B cell (primary cell): ENCODE results near the gene ST8SIA1. TPM values are rescaled to one million over a fixed set of nuclear protein-coding genes. Genes with fewer than 3 reads are reported as not detected.

Experiments
- ATAC-seq: fragments of 200-7000 bp; cut with Tn5 transposase; one replicate; pipeline ENCODE4 v1.10.0; 2021; ENCODE audit warnings: low read depth, mild to moderate bottlenecking, moderate number of reproducible peaks, moderate library complexity
- CTCF ChIA-PET: fragments of 350-600 bp; sonication (Branson Sonifier 250); formaldehyde crosslinking; loops from one replicate; lab custom pipeline; 2021; ENCODE audit warnings: antibody characterized with exemption, inconsistent platforms; lab: Charles Lee
- POLR2A ChIA-PET: fragments of 350-600 bp; sonication (Branson Sonifier 250); formaldehyde crosslinking; loops from one replicate; lab custom pipeline; 2021; ENCODE audit warnings: antibody characterized with exemption; lab: Charles Lee
- DNase-seq: peaks from one replicate; pipeline ENCODE4 v3.0.0; 2013
- H2AFZ ChIP-seq: 2 replicates; pipeline ENCODE4 v1.6.1; 2012; ENCODE audit warnings: mild to moderate bottlenecking, low read depth, low read length; ENCODE audit not compliant: insufficient read depth, poor library complexity, severe bottlenecking
- H3K27ac ChIP-seq, 2 donors: 1 replicate in 1 of 2; 2 replicates in 1 of 2; pipeline ENCODE4 v1.5.1; 2012 to 2013; ENCODE audit warnings: low read length in 2 of 2, mild to moderate bottlenecking in 2 of 2, moderate library complexity in 1 of 2
- H3K27me3 ChIP-seq, 4 experiments: fragments of 200-600 bp in 1 of 4; sonication (generic) in 1 of 4; replicated peaks in 1 of 4; 1 replicate in 2 of 4; 2 replicates in 2 of 4; pipeline versions ENCODE4 v1.6.1 to v1.7.0; 2013 to 2016; ENCODE audit warnings: low read length in 3 of 4, mild to moderate bottlenecking in 2 of 4, mixed read lengths in 1 of 4, moderate library complexity in 1 of 4; ENCODE audit not compliant: insufficient read depth in 4 of 4, control insufficient read depth in 3 of 4; ENCODE audit errors: control extremely low read depth in 1 of 4
- H3K36me3 ChIP-seq, 2 experiments: replicated peaks in 1 of 2; 1 replicate in 1 of 2; 2 replicates in 1 of 2; pipeline versions ENCODE4 v1.6.1 to v1.7.1; 2013; ENCODE audit warnings: low read length in 1 of 2; ENCODE audit not compliant: insufficient read depth in 2 of 2, control insufficient read depth in 1 of 2; ENCODE audit errors: control extremely low read depth in 1 of 2, extremely low read depth in 1 of 2
- H3K4me1 ChIP-seq, 2 donors: fragments of 200-600 bp in 1 of 2; sonication (generic) in 1 of 2; 1 replicate in 1 of 2; 2 replicates in 1 of 2; pipeline versions ENCODE4 v1.5.1 to v1.6.1; 2013 to 2017; ENCODE audit warnings: low read length in 2 of 2; ENCODE audit not compliant: control insufficient read depth in 2 of 2, insufficient read depth in 2 of 2
- H3K4me2 ChIP-seq: replicated peaks from 2 replicates; pipeline ENCODE3; 2012; ENCODE audit warnings: mild to moderate bottlenecking, low read depth, low read length; ENCODE audit not compliant: poor library complexity, severe bottlenecking
- H3K4me3 ChIP-seq, 5 experiments: fragments of 200-600 bp in 1 of 5; sonication (generic) in 1 of 5; 1 replicate in 3 of 5; 2 replicates in 2 of 5; pipeline versions ENCODE4 v1.5.1 to v1.7.0; 2011 to 2016; ENCODE audit warnings: low read length in 4 of 5, mild to moderate bottlenecking in 4 of 5, low read depth in 2 of 5, control low read depth in 1 of 5, moderate library complexity in 1 of 5; ENCODE audit not compliant: insufficient read depth in 1 of 5; ENCODE audit errors: control extremely low read depth in 1 of 5, extremely low read depth in 1 of 5
- H3K79me2 ChIP-seq: fragments of 200-600 bp; sonication (generic); one replicate; pipeline ENCODE4 v1.6.0; 2016; ENCODE audit warnings: low read length; ENCODE audit not compliant: control insufficient read depth, insufficient read depth
- H3K9ac ChIP-seq: fragments of 200-600 bp; sonication (generic); 2 replicates; pipeline ENCODE4 v1.6.1; 2017; ENCODE audit warnings: mild to moderate bottlenecking, low read length, moderate library complexity
- H3K9me3 ChIP-seq, 3 donors: one replicate each; pipeline versions ENCODE4 v1.6.1 to v1.7.1; 2013; ENCODE audit warnings: low read length in 2 of 3; ENCODE audit not compliant: control insufficient read depth in 2 of 3, insufficient read depth in 1 of 3; ENCODE audit errors: control extremely low read depth in 1 of 3
- H4K20me1 ChIP-seq: 2 replicates; pipeline ENCODE4 v1.6.0; 2012; ENCODE audit warnings: mild to moderate bottlenecking, low read length; ENCODE audit not compliant: insufficient read depth, control insufficient read depth, poor library complexity, severe bottlenecking
- H3K27ac Mint-ChIP-seq: one replicate; pipeline ENCODE4 v1.8.0; 2021; ENCODE audit warnings: mixed read lengths
- H3K27me3 Mint-ChIP-seq: one replicate; pipeline ENCODE4 v1.8.0; 2021; ENCODE audit warnings: mixed read lengths
- H3K4me1 Mint-ChIP-seq: one replicate; pipeline ENCODE4 v1.8.0; 2021; ENCODE audit warnings: mixed read lengths
- H3K4me3 Mint-ChIP-seq: one replicate; pipeline ENCODE4 v1.8.0; 2021; ENCODE audit warnings: mixed read lengths
- H3K9me3 Mint-ChIP-seq: one replicate; pipeline ENCODE4 v1.8.0; 2022; ENCODE audit warnings: mixed read lengths; ENCODE audit not compliant: insufficient read depth
- EZH2 ChIP-seq: IDR thresholded peaks from 2 replicates; pipeline ENCODE4 v1.6.1; 2012; ENCODE audit warnings: borderline replicate concordance, low read depth, mild to moderate bottlenecking, moderate library complexity, low read length; ENCODE audit not compliant: insufficient read depth, poor library complexity, severe bottlenecking
- WGBS: methylation state at CpG from one replicate; pipeline ENCODE4 v1.1.5; 2013; ENCODE audit warnings: missing lambda C conversion rate; ENCODE audit not compliant: insufficient coverage; 5-methylcytosine and 5-hydroxymethylcytosine counted together
- intact Hi-C: fragments of 100-400 bp; cut with micrococcal nuclease; formaldehyde crosslinking; loops from one replicate; pipeline ENCODE4 v1.10.0; 2022
- polyA plus RNA-seq: library from polyadenylated mRNA; depleted of rRNA; stranded (reverse); fragments of >200 nt; gene quantifications from 2 replicates; pipeline ENCODE4 v1.2.3, GENCODE V29; 2012
- total RNA-seq, 2 donors: library from RNA; stranded (reverse); fragments of 120-200 nt in 1 of 2; gene quantifications; 1 replicate in 1 of 2; 2 replicates in 1 of 2; pipeline versions ENCODE4 v1.2.3 to v1.2.4, GENCODE V29; 2013 to 2022
- TF ChIP-seq, protein P1 (sequence below): fragments of 200-600 bp; IDR thresholded peaks from one replicate; pipeline ENCODE4 v1.8.0; 2022; ENCODE audit warnings: antibody characterized with exemption, mild to moderate bottlenecking

ST8SIA1 gene
- total and polyA plus RNA-seq, 2 donors (not counting 1 experiment from before 2014, with no cell fraction given) = 0.02 to 0.04 TPM

GRCh38 chr12:22231836-22232235 is 102.7 kb downstream of the ST8SIA1 start:
- no peaks in the 10 kb centered on the region for H3K36me3 ChIP-seq
- ChIA-PET CTCF (no interaction called here), POLR2A (no interaction called here)
- H4K20me1 ChIP-seq = no peaks in the 10 kb centered on the region
- H3K4me1 Mint-ChIP-seq = no peaks in the 10 kb centered on the region
- no peak overlapping the region for H3K9ac ChIP-seq
- H3K27ac Mint-ChIP-seq = no peak overlapping the region
- H3K4me2 ChIP-seq = no peak overlapping the region
- intact Hi-C loops = no loop called here
- no peak overlapping the region for H3K4me3 Mint-ChIP-seq
- no peak for TF ChIP-seq EZH2
- TF ChIP-seq, protein P1, sequence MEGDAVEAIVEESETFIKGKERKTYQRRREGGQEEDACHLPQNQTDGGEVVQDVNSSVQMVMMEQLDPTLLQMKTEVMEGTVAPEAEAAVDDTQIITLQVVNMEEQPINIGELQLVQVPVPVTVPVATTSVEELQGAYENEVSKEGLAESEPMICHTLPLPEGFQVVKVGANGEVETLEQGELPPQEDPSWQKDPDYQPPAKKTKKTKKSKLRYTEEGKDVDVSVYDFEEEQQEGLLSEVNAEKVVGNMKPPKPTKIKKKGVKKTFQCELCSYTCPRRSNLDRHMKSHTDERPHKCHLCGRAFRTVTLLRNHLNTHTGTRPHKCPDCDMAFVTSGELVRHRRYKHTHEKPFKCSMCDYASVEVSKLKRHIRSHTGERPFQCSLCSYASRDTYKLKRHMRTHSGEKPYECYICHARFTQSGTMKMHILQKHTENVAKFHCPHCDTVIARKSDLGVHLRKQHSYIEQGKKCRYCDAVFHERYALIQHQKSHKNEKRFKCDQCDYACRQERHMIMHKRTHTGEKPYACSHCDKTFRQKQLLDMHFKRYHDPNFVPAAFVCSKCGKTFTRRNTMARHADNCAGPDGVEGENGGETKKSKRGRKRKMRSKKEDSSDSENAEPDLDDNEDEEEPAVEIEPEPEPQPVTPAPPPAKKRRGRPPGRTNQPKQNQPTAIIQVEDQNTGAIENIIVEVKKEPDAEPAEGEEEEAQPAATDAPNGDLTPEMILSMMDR = no peak
- H3K4me3 ChIP-seq = no peak overlapping the region
- no peak for ATAC-seq
- H3K9me3 ChIP-seq = no peaks in the 10 kb centered on the region
- no peaks in the 10 kb centered on the region for H3K79me2 ChIP-seq
- H2AFZ ChIP-seq = no peak overlapping the region
- H3K27me3 ChIP-seq = peaks cover 0 to 4% (median 0%) of the 10 kb centered on the region in 4 experiments
- no peaks in the 10 kb centered on the region for H3K4me1 ChIP-seq
- DNase-seq = no peak
- no peak overlapping the region for H3K27ac ChIP-seq
- no peaks in the 10 kb centered on the region for H3K9me3 Mint-ChIP-seq
- WGBS = 100% methylated on average over 1 of the region's 1 CpG
- H3K27me3 Mint-ChIP-seq = peaks cover 10% of the 10 kb centered on the region

DNA sequence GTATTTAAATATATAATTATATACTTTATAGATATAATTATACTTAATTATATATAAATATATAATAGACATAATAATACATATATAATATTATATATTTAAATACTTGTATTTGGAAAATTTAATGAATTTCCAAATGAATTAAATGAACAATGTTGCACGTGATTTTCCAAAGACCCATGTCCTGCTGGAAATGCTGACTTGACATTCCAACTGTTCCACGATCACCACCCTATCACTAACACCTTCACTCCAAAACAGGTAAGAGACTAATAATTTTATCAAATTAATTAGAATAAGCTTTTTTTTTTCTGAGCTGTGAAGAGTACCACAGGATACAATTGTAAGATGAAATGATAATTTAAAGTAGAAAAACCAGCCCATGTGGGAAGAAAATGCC is 103.4 kb downstream of the ST8SIA1 start:
- Mint-ChIP-seq H3K4me1 (no peaks in the 10 kb centered on the region), H3K9me3 (no peaks in the 10 kb centered on the region), H3K27ac (no peak overlapping the region), H3K4me3 (no peak overlapping the region), H3K27me3 (peaks cover 14% of the 10 kb centered on the region)
- Histone ChIP-seq H4K20me1 (no peaks in the 10 kb centered on the region), H3K79me2 (no peaks in the 10 kb centered on the region), H2AFZ (no peak overlapping the region), H3K4me2 (no peak overlapping the region), H3K9ac (no peak overlapping the region), H3K9me3 (no peaks in the 10 kb centered on the region), H3K4me1 (no peaks in the 10 kb centered on the region), H3K27me3 (peaks cover 0 to 4% (median 0%) of the 10 kb centered on the region in 4 experiments), H3K4me3 (no peak overlapping the region), H3K27ac (no peak overlapping the region), H3K36me3 (no peaks in the 10 kb centered on the region)
- ChIA-PET CTCF (no interaction called here), POLR2A (no interaction called here)
- ATAC-seq = no peak
- TF ChIP-seq, protein P1 = no peak
- no peak for TF ChIP-seq EZH2
- WGBS = no CpG with 5 or more reads among the region's 2 CpGs
- no peak for DNase-seq
- intact Hi-C loops = no loop called here
